NCI-H748 (cell line): ENCODE measurements around the gene ADCYAP1.

ENCODE experiments used
- DNase-seq: peaks from one replicate; lab custom pipeline; 2025; ENCODE audit not compliant: unreplicated experiment; lab: John Stamatoyannopoulos, UW

ADCYAP1 gene

GRCh38 chr18:959854-960253, 55.2 kb downstream of the ADCYAP1 start:
- no peak for DNase-seq
